Left cardiac atrium (tissue), 4 donors: Measurements from ENCODE around the gene HOXD8. TPM values are rescaled to one million over a fixed set of nuclear protein-coding genes. Genes with fewer than 3 reads are reported as not detected.

ENCODE experiments used
- ATAC-seq, 2 donors: fragments of 200-7000 bp; cut with Tn5 transposase; one replicate each; pipeline ENCODE4 v1.9.1; 2020; ENCODE audit warnings: mild to moderate bottlenecking in 2 of 2, moderate library complexity in 2 of 2
- DNase-seq: peaks from one replicate; pipeline ENCODE4 v3.0.0-alpha.2; 2020
- intact Hi-C, 2 donors: fragments of 100-400 bp; cut with DNase I; formaldehyde crosslinking; loops; one replicate each; pipeline versions ENCODE4 v1.14.1 to v1.15.1; 2022 to 2023
- total RNA-seq, 2 donors: library from RNA; stranded (reverse); fragmentation: NEBNext Ultra II Directional; extraction: Animal tissue kit (Norgen Biotek cat#: 25700); gene quantifications; one replicate each; pipeline ENCODE4 v1.2.1, GENCODE V29; 2021
- donor health status: DM: no; HTN: yes; CAD: no.
- donor health status: DM: no; HTN: yes; CAD: no; lungs with severe emphysema.
- donor health status: DM: yes; HTN: yes; CAD: no.
- donor health status: Dilated cardiomyopathy.

Gene HOXD8
- total RNA-seq, 2 donors from 2014 or later = 1.2 to 1.3 TPM

DNA sequence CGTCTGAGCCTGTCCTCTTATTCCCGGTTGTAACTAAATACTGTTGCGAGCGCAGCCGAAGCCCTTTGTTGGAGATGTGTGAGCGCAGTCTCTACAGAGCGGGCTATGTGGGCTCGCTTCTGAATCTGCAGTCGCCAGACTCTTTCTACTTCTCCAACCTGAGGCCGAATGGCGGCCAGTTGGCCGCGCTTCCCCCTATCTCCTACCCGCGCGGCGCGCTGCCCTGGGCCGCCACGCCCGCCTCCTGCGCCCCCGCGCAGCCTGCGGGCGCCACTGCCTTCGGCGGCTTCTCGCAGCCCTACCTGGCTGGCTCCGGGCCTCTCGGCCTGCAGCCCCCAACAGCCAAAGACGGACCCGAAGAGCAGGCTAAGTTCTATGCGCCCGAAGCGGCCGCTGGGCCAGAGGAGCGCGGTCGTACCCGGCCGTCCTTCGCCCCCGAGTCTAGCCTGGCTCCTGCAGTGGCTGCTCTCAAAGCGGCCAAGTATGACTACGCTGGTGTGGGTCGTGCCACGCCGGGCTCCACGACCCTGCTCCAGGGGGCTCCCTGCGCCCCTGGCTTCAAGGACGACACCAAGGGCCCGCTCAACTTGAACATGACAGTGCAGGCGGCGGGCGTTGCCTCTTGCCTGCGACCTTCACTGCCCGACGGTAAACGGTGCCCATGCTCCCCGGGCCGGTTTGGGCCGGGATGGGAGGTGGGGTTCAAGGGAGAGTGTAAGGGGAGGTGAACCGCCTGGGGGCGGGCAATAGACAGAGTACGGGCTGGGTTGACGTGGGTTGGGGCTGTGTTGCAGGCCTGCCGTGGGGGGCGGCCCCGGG is 29.6 kb upstream of the HOXD8 start, which contains the start of gene HOXD12:
TSS of gene HOXD12 (plus strand) at position 68 of the 819 bp plus-strand sequence. CDS start at position 75, 7 bp downstream.
- DNase-seq (no peak), ATAC-seq (no peak)
- intact Hi-C loops = no loop called here

DNA sequence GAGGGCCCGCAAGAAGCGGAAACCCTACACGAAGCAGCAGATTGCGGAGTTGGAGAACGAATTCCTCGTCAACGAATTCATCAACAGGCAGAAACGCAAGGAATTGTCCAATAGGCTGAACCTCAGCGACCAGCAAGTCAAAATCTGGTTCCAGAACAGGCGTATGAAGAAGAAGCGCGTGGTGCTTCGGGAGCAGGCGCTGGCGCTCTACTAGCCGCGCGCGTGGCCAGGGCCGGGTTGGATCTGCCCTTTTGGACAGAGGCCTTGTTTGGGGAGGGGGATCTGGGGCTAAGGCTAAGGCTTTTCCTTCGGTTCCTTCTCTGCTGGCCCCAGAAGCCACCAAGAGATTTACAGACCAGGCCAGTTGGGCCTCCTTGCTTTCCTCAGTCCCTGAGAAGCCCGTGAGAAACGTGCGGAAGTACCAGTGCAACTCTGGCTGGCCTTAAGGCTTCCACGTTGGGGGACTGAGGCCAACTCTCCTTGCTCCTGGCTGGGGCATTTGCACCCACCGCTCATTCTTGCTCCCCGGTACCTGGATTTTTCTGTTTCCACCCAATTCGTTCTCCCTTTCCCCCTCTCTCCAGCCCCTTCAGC is 28.9 kb upstream of the HOXD8 start:
- DNase-seq (no peak), ATAC-seq (no peak)
- intact Hi-C loops = no loop called here

DNA sequence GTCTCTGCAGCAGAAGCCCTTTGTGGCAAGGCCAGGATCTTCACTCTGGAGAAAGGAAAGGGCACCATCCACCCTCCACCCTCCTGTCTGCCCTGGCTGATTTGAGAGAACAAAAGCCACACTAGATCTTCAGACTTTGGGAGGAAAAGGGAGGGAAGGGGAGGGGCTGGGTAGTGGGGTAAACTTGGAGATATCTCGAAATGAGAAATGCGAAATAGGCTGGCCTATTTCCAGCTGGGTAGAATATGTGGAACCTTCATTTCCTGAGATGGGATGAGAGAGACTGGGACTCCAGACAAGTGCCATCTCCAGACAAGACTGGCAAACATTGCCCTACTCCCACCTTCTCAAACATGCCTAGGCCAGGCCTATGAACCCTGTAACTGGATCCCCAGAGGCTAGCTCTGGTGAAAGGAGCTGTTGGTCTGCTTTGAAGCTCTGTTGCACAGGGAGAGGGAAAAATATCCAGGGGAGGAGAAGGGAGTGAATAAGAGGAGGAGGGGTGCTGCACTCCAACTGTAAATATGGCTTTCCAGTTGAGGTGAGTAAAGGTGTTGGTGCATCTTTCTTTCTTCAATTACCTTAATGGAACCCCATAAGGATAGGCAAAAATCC is 28.2 kb upstream of the HOXD8 start:
- no peak for DNase-seq
- intact Hi-C loops = no loop called here
- ATAC-seq = no peak

DNA sequence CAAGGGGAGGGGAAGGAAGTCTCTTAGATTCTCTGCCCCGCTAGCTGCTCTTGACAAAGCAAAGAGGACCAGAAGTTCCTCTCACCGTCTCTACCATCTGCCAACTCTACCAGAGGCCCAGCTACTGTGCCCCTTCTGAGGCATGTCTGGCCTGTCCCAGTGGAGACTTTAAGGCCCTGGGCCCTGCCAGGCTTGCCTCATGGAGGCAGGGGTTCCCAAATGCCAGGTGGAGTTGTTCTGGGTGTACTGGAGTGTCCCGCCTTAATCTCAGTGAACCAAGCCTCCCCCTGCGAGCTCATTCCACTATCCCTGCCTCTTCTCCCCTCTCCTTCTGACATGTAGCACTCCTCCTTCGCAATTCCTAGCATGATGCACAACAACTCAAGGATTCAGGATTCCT is 27.7 kb upstream of the HOXD8 start:
- DNase-seq (no peak), ATAC-seq (no peak)
- intact Hi-C loops = no loop called here

DNA sequence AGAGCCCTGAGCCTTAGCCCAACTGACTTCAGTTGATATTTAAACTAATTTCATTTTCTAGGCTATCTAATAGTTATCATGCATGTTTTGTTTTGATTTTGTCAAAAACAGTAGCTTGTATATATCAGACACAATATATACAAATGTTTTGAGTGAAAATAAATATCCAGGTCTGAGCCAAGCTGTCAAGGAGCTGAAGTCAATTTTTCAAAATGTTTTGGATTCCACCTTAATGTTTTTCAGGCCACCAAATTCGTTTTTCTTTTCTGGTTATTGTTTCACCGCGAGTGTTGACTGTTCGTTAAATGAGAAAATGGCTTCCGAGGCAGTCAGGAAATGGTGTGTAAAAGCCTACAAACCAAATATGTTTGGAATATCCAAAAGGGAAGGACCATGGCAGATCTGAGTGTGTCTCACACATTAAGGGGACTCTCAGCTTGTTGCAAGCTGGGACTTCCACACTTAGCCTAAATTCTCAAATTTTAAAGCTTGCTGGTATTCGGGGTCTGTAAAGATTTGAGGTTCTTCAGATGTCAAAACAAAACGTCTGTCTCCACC is 27.1 kb upstream of the HOXD8 start:
- intact Hi-C loops = no loop called here
- DNase-seq (no peak), ATAC-seq (no peak)

DNA sequence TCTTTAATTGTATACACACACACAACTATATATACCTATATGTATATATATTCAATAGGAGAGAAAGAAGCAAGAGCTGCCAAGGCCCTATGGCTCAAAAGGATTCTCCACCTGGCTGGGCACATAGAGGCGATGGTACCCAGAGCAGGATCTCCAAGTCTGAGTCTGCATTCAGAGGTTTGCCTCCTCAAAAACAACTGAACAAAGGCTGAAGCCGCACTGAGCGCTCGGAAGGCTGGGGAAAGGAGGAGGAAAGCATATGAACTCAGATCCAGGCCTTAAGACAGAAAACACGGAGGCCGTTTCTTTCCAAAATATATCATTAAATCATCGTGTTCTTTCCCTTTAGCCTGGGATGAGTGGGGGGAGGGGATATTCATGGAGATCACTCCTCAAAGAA is 26.3 kb upstream of the HOXD8 start:
- intact Hi-C loops = no loop called here
- ATAC-seq (no peak), DNase-seq (no peak)

DNA sequence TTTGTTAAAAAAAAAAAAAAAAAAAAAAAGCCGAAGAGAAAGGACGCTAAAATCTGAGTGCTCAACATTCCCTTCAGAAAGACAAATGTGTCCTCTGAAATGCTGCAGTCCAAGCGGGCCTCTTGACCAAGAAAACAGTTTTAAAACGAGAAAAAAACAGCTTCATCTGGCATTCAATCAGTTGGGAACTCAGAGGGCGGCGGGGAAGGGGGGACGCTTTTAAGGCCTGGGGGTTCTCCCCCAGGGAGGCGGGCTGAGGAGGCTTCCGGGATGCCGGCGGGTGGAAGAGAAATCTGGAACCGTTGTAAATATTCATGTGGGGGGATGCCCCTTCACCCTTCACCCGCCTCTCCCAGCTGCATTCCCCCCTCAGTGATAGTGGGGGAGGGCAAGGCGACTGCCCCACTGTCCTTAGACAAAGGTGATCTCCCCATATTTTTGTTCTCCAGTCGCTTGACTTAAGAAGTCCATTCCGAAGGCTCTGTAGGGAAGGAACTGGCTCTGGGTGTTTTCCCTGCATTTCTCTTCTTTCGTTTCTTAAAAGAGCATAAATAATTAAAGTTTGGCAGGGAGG is 25.7 kb upstream of the HOXD8 start:
- intact Hi-C loops = no loop called here
- no peak for ATAC-seq
- DNase-seq = no peak

DNA sequence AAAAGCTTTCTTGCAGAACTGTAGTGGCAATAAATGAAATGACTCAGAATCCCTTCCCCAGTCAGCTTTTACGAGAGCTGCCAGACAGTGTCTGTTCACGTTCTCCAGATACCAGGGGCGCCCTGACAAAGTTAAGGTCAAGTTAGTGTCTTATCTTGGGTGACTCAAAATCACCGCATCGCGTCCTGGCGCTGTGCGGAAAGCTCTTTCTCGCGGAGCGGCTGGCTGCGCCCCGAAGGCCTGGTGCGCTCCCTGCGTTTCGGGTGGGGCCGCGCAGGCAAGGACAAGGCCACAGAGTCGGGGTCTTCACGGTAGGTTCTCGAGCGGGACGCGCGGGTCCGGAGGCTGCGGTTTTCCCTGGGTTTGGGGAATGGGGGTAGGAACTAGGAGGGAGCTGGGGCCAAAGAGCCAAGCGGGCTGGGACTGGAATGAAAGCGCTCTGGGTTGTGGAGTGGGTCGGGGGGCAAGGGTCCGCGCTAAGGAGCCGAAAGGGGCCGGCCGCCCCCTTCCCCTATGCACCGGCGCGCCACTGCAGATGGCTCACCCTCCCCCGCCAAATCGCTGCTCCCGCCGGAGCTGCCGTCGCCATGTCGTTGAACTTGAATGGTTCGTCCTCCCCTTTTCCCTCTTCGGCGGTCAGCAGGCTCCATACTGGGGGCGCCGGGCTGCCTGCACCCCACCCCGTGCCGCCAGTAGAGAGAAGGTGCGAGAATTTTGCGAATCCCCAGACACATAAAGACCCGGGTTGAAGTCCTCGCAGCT is 25.0 kb upstream of the HOXD8 start:
- intact Hi-C loops = no loop called here
- DNase-seq (no peak), ATAC-seq (no peak)

DNA sequence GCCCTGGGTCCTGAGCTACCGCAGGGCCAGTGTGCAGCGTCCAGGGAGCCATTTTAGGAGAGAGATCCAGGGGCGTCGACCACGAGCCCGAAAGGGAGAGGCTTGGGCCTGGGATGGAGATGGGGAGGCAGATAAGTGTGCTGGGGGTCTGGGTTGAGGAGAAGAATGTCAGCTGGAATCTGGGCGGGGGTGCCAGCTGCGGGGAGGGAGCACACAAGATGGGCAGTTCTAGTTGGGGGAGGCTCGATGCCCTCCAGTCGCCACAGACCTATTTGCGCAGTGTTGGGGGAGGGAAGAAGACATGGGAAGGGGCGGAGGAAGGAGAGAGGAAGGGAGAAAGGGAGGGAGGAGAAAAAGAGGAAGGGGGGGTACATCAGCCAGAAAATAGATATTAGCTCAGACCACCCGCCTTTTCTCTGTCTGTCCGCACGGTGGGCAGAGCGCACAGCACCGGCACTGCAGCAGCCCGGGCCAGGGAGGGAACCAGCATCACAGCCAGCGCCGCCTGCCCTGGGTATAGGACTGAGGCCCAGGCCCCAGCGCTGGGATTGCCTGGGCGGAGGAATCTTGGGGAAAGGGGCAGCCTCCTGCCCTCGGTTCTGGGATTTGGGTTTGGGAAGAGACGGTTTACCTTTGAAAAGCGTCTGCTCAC is 24.3 kb upstream of the HOXD8 start:
- DNase-seq = no peak
- no peak for ATAC-seq
- intact Hi-C loops = no loop called here

DNA sequence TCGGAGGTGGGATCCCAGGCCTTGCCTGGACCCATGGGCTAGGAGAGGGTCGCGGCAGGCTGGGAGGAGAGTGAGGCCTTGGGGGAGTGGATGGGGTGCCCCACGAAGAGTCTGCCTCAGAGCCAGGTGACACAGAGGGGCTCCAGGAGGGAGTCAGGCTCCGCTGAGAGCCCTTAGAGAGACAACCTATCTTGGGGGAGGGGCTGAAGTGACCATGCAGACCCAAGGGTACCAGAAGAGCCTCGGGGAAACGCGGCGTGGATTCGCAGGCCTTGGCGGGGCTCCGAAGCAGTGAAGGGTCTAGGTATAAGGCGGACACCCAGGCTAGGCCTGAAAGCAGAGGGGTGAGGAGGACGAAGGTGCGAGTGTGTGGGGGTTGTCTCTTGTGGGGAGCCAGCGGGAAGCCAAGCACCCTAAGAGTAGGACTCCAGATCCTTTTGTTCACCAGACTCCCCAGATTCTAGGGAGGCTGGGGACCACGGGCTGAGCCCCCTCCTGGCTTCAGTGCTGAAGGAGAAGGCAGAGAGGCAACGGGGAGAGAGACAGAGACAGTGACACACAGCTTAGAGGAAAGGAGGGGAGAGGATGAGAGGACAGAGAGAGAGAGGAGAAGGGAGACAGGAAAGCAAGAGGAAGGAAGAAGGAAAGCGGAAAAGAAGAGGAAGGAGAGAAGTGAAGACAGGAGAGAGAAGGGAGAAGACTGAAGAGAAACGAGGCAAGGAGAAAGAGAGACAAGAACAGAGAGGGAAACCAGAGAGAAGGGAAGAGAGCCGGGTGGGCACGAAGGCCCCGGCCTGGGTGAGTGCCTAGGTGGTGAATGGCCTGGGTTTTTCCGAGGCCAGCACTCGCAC is 23.6 kb upstream of the HOXD8 start:
- DNase-seq = no peak
- no peak for ATAC-seq

DNA sequence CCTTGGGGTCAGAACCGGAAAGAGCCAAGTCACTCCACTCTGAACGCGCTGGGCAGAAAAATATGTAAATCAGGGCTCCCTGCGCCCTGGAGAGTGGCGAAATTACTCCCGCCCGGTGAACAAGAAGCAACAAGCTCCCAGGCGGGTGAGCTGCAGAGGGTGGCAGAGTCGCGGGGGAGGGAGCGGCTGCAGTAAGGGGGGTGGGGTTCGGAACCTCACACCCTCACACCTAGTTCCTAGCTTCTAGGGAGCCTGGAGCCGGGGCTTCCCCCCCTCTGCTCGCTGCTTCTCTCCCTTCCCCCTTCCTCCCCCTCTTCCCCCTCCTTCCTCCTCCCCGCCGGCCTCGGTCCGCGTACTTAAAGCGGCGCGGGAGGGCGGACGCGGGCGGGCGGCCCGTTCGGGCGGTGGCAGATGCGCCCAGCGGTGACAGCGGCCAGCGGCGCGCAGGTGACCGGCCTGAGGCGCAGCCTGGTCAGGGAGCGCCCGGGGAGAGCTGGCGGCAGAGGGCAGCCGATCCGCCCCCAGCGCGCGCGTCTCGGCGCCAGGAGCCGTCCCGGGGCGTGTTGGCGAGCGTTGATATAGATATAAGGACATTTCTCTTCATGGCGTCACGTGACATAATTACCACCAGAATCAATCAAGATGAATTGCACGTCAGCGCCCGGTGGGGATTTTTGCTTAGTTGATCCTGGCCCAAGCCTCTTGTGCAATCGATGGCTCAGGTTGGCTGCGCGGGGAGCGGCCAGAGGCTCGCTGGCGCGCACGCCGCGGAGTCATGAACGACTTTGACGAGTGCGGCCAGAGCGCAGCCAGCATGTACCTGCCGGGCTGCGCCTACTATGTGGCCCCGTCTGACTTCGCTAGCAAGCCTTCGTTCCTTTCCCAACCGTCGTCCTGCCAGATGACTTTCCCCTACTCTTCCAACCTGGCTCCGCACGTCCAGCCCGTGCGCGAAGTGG is 22.6 kb upstream of the HOXD8 start, which contains the start of gene HOXD11:
TSS of gene HOXD11 (plus strand) at position 700 of the 959 bp plus-strand sequence. CDS start at position 776, 76 bp downstream.
- ATAC-seq = peak; percentile 29 to 32
- no peak for DNase-seq
- intact Hi-C loops = no loop called here

More for the DNA sequence above, 23.6 kb upstream of the HOXD8 start:
- intact Hi-C loops = no loop called here

DNA sequence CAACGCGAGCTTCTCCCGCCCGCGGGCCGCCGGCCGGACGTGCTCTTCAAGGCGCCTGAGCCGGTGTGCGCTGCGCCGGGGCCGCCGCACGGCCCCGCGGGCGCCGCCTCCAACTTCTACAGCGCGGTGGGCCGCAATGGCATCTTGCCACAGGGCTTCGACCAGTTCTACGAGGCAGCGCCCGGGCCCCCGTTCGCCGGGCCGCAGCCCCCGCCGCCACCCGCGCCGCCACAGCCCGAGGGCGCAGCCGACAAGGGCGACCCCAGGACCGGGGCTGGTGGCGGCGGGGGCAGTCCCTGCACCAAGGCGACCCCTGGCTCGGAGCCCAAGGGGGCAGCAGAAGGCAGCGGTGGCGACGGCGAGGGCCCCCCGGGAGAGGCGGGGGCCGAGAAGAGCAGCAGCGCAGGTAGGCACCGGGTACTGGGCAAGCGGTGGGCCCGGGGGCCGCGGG is 21.7 kb upstream of the HOXD8 start:
- intact Hi-C loops = no loop called here
- DNase-seq = no peak
- ATAC-seq = no peak

DNA sequence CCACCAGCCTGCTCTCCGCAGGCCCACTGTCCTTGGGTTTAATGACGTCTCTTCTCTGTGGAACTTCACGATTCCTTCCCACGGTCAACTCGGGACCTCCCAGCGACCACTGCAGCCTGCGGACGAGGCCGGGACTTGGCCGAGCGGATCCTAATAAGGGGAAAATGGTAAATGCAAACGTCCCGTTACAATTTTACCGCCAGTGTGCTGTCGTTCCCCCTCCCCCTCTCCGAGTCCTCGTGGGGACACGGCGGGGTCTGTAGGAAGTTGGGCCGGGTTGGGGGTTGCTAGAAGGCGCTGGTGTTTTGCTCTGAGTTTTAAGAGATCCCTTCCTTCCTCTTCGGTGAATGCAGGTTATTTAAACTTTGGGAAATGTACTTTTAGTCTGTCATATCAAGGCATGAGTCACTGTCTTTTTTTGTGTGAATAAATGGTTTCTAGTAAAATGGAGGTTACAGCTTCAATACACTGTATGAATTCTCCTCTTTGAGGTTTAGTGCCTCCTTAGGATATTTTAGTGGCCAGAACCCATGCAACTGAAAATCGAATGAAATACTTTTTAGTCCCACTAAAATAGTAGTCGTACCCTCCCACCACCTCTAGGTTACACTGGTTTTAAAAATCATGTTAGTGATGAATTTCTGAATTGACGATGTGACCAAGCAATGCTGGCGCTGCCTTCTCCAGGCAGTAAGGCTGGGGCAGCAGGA is 20.2 kb upstream of the HOXD8 start:
- intact Hi-C loops = no loop called here
- ATAC-seq = no peak
- no peak for DNase-seq

DNA sequence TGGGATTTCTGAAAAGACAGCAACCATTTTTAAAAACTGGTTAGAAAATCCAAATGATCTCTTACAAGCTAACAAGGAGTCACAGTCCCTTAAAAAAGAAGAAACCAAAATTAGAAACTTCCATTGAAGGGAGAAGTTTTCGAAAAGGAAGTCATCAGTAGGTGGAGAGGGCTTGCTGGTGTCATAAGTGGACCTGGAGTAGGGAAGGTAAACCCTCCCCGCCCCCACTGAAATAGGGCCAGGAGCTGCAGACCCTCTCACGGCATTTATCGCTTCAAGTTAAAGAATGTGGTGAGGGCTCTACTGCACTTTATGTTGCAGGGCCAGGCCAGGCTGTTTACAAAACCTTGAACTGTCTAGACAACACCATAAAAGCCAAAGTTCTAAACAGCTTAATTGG is 19.6 kb upstream of the HOXD8 start:
- DNase-seq = no peak
- ATAC-seq = no peak
- intact Hi-C loops = no loop called here

DNA sequence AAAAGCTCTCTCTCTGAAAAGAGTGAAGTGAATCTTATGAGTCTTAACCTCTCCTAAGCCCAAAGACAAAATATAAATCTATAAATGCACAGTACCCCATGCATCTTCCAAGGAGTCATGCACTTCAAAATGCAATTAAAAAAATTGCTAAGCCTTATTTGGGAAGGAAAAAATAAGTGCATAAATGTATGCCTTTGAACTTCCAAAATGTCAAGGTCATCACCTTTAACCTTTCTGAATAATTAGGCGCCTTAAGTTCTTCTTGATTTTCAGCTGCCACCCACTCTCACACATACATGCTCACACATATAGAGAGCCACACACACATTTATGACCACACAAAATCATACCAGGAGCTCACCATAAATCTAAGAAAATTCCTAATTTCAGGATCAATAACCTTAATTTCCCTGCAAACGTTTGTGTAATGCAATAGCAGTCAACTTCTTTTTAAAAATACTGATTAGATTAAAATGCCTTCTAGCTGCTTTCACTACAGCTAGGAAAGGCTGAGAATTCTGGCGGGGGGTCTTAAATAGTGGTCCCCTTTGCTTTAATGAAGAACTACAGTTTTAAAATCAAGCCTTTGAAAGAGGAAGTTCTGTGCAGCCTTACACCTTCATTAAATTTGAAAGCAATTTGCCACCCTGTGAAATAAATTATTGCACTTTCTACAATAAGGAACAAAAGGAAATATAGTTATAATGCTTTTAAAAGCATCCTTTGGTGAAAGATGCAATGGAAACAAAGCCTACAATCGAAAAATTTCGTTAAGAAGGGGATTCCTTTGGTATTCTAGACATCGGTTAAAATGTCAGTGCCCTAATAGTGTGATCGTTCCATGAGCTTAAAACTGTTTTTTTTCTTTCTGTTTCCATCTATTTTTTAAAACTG is 18.8 kb upstream of the HOXD8 start:
- no peak for ATAC-seq
- intact Hi-C loops = no loop called here

More for the DNA sequence above, 18.8 kb upstream of the HOXD8 start:
- DNase-seq = no peak
